GM12874 (cell line): ENCODE results near the gene TWNK.

Source experiments
- TF ChIP-seq, protein P1 (sequence below): IDR thresholded peaks from 2 replicates; pipeline ENCODE4 v1.5.1; 2011; ENCODE audit warnings: low read depth, mild to moderate bottlenecking, control low read depth, low read length, moderate library complexity; ENCODE audit not compliant: insufficient read depth

TWNK gene

DNA sequence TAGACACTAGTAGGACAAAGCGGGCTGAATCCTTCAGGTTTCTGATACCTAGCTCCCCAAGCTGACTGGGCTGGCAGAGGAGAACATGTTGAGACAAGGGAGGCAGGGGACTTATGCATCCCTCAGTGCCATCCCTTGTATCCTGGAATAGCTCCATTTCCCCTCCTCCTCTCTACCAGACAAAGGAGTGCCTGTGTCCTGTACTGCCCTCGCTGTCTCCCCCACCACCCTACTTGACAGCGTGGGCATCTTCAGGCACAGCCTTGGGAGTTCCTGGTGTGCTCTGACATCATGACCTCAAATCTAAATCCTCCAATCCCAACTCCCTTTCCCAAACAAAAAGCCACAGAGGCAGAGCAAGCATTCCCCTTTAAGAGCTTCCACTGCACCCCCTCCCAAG lies 52.7 kb downstream of the TWNK start:
- TF ChIP-seq, protein P1, sequence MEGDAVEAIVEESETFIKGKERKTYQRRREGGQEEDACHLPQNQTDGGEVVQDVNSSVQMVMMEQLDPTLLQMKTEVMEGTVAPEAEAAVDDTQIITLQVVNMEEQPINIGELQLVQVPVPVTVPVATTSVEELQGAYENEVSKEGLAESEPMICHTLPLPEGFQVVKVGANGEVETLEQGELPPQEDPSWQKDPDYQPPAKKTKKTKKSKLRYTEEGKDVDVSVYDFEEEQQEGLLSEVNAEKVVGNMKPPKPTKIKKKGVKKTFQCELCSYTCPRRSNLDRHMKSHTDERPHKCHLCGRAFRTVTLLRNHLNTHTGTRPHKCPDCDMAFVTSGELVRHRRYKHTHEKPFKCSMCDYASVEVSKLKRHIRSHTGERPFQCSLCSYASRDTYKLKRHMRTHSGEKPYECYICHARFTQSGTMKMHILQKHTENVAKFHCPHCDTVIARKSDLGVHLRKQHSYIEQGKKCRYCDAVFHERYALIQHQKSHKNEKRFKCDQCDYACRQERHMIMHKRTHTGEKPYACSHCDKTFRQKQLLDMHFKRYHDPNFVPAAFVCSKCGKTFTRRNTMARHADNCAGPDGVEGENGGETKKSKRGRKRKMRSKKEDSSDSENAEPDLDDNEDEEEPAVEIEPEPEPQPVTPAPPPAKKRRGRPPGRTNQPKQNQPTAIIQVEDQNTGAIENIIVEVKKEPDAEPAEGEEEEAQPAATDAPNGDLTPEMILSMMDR: no peak

DNA sequence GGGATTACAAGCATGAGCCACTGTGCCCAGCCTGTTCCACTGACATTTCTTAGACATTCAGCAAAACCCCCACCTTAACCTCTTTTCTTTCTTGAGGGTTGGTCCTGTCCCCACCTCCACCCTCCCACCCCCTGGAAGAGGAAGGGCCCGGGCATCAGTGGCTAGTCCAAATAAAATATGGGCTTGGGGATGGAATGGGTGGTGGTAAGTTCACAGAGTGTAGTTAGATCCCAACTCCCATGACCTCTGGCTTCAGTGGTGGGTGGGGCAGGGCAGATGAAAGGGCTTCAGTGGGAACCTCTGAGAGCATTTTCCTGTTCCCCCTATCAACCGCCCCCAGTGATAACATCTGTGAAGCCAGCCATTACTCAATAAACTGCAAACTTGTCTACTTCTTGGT lies 53.5 kb downstream of the TWNK start:
- TF ChIP-seq, protein P1: no peak

DNA sequence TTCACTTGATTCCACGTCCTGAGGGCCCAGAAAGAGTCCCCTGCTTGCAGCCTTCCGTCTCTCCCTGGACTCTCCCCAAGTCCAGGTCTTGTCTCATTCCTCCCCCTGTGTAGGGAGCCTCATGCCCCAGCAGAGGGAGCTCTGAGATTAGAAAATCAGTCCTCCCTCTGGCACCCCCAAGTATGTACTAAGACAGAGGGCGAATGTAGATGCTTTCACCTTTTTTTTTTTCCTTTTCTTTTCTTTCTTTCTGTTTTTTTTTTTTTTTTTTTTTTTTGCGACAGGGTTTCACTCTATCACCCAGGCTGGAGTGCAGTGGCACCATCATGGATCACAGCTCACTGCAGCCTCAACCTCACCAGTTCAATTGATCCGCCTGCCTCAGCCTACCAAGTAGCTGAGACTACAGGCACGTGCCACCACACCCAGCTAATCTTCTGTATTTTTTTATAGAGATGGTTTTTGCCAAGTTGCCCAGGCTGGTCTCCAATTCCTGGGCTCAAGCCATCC lies 54.0 kb downstream of the TWNK start:
- TF ChIP-seq, protein P1: peak; percentile 79

DNA sequence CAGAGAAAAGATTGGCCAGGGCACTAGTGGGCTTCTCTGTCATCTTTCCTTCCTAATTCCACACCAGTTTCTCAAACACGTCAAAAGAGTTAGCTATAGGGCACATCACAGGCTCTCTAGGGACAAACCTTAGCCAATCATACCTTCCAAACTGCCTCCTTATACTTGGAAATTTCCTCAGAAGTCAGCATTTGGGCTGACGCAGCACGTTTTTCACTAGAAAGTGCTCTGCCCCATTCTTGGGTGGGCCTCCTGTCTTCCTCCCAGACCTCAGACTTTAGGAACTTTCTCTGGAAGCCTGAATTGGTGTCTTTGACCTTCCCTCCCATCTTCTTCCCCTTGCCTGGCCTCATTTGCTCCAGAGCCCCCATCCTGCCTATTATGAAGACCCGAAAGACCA lies 54.8 kb downstream of the TWNK start:
- TF ChIP-seq, protein P1: no peak

DNA sequence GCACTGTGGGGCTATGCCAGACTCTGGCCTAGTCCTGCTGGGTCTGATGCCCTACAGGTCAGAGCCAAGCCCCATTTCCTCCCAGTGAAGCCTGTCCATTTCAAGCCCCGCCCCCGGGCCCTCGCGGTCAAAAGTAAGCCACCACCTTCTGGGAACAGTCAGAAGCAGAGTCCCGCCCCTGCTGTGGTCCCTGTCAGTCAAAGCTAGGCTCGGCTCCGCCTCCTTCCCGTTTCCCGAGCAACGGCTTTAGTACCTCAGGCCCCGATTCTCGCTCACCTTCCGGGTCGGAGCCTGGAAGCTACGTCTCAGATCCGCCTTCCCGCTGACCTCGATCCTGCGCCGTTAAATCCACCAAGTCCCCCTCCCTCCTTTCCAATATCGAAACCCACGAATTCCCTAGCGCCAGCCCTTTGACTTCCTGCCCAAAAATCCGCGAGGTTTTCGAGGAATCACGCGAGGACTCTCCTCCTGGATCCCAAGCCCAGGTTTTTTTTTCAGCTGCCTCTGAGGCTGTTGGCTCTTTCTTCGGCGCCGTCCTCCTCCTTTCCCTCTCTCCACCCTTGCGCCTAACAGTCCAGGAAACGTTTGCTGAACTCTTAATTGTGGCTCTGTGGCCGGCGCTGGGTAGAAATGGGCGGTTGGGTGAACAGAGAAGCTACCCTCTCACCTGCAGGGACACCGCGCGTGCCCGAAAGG lies 55.5 kb downstream of the TWNK start:
- TF ChIP-seq, protein P1: no peak

DNA sequence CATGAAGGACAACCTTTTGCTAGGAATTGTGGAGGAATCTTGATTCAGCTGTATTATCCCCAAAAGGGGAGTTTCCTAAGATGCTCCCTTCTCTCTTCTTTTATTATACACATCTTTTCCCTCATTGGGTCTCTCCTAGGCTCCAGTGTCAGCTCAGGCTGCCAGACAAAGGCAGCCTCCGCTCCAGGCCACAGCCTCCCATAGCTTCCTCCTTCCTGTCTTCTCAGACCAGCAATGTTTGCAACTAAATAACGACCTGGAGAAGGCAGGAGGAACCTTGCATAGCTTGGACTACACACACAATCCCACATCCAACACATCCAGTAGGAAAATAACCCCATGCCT lies 56.0 kb downstream of the TWNK start:
- TF ChIP-seq, protein P1: no peak
